Measurements from ENCODE around the gene ATP8A1.

ATP8A1 gene

GRCh38 chr4:42510225-42510624, 146.7 kb downstream of the ATP8A1 start:
- no peak for DNase-seq (ENCODE audit: low spot score)

DNA sequence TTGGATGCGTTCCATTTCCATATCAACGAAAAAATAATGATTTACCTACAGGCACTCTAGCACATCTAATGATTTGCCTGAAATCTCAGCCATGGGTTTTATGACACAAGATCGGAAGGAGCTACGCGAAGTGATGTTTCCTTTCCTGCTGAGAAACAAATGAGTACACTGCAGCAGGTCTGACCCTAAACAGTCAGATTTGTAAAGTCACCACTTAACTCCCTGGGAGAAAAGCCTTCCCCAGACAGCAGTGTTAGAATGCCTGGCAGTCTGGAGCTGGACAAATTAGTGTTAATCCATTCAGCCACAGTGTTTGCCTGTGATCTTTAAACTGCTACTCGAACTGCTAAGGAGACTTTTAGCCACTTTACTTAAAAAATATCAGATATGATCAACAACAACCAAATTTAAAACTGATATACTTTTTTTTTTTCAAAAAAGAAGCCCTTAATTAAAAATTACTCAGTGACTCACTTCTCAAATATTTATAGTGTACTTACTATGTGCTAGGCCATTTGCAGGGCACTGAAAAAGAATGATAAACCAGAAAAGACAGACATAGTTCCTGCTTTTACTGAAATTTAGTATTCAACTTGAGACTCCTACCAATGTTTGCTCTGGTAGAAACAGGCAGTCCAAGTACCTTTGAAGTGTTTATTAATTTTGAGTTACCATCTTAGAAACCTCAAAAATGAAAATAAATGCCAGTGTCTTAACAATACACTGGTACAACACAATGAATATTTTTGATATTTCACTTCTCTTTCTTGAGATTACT, 155.1 kb downstream of the ATP8A1 start:
- TF ChIP-seq, protein P1, sequence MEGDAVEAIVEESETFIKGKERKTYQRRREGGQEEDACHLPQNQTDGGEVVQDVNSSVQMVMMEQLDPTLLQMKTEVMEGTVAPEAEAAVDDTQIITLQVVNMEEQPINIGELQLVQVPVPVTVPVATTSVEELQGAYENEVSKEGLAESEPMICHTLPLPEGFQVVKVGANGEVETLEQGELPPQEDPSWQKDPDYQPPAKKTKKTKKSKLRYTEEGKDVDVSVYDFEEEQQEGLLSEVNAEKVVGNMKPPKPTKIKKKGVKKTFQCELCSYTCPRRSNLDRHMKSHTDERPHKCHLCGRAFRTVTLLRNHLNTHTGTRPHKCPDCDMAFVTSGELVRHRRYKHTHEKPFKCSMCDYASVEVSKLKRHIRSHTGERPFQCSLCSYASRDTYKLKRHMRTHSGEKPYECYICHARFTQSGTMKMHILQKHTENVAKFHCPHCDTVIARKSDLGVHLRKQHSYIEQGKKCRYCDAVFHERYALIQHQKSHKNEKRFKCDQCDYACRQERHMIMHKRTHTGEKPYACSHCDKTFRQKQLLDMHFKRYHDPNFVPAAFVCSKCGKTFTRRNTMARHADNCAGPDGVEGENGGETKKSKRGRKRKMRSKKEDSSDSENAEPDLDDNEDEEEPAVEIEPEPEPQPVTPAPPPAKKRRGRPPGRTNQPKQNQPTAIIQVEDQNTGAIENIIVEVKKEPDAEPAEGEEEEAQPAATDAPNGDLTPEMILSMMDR (IDR thresholded peaks at IDR 0.05; ENCODE audit: extremely low read depth, missing control alignments) = no peak
- DNase-seq (ENCODE audit: low spot score) = no peak

More at GRCh38 chr4:42510225-42510624, 146.7 kb downstream of the ATP8A1 start:
- TF ChIP-seq, protein P1 (IDR thresholded peaks at IDR 0.05; ENCODE audit: extremely low read depth, missing control alignments) = no peak

GRCh38 chr4:42498040-42498439, 158.9 kb downstream of the ATP8A1 start:
- TF ChIP-seq, protein P1 (IDR thresholded peaks at IDR 0.05; ENCODE audit: extremely low read depth, missing control alignments) = no peak
- DNase-seq (ENCODE audit: low spot score) = no peak

- DNase-seq (ENCODE audit: low spot score) = no peak
- TF ChIP-seq, protein P1 (IDR thresholded peaks at IDR 0.05; ENCODE audit: extremely low read depth, missing control alignments) = no peak
Measured at GRCh38 chr4:42497142-42497910, 159.6 kb downstream of the ATP8A1 start.

DNA sequence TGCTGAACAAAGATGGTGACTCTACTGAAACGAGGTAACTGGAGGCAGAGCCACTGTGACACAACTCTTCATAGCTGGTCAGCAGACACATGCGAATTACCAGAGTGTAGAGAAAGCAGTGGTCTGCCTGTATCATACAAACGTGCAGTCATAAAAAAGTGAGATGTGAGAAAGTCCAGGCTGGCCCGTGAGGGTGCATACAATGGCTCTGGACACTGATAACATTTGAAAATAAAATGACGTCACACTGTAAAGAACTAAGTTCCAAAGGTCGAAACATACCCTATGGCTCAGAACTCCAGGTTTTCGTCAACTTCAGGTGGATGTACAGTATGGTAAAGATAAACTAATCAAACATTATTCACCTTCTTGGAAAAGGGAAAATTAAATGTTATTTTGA, 163.9 kb downstream of the ATP8A1 start:
- no peak for DNase-seq (ENCODE audit: low spot score)
- TF ChIP-seq, protein P1 (IDR thresholded peaks at IDR 0.05; ENCODE audit: extremely low read depth, missing control alignments) = no peak

DNA sequence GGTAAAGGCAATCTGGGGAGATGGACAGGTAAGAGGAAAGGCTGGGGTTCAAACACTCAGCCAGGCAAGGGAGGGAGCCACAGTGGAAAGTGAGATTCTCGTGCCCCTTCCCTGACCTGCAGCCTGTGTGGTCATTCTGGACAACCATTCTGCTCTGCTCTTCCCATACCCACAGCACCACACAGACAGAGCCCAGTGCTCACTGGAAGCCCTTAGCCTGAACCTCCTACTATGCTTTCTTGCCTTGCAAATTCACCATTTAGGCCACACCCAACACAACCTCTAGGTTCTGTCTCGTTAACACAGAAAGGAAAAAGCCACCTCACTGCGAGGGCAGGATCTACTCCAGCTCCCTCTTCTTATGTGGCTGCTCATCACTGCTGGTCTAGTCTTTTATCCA, 166.9 kb downstream of the ATP8A1 start:
- no peak for DNase-seq (ENCODE audit: low spot score)

More for the DNA sequence above, 166.9 kb downstream of the ATP8A1 start:
- TF ChIP-seq, protein P1 (IDR thresholded peaks at IDR 0.05; ENCODE audit: extremely low read depth, missing control alignments) = no peak
